Measurements from ENCODE around the gene GUCA2B.

GUCA2B gene

DNA sequence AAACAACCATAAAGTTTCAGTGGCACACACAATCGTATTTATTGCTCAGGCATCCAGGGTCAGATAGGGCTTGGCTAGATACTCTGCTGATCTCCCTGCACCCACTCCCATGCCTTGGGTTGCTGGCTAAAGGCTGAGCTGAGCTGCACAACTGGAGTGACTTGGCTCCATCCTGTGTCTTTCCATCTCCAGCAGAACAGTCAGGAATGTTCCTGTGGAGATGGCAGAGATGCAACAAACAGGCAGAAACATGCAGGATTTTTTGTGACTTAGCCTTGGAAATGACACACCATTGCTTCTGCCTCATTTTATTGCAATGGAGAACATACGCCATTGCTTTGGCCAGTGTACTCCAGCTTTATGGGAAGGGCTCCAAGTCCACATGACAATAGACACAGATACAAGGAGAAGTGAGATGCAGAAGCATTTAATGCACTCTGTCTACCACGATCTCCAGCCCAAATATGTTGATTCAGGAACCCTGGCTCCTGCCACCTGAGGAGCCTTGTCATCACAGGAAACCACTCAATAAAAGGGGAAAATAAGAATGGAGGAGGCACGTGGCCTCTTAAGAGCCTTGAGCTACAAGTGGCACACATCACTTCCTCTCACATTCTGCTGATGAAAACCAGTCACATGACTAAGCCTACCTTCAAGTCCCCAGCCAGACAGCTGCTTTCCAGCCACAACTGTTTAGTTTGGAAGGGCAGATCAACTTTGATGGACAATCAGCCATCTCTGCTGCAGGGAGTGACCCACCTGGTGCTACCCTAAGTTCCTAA, 10.1 kb upstream of the GUCA2B start:
- no peak for DNase-seq (ENCODE audit: low spot score)

DNA sequence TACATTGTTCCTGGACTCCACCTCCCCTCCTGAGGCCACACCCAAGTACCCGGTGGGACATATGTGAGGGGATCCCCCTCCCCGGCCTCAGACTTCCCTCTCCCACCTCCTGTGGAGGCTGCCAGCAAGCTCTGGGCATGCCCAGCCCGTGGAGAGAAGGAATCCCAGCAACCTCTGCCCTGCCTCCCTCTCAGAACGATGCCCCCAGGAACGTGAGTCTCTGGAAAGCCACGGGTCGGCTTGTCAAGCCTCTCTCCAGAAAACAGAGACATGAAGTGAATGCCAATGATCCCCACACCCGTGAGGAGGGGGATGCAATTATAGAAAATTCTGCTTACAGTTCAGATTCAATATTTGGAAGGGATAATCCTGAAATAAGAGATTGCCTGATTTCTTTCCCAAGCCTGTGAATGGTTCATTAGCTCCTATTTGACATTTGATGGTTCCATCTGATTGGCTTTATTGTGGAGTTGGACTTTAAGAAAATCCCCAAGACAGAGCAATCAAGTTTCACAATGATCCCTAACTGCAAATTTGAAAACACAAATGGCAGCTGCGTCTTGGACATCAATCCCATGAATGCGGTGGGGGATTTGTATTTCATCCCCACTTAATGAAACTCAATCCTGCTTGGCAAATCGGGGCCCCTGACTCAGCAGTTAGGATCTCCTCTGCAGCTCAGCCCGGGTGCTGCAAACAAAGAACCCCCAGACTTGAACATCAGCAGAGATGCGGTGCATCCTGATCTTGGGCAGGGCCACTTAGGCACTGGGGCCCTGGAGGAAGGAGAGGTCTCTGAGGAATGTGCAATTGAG, 9.1 kb upstream of the GUCA2B start:
- no peak for DNase-seq (ENCODE audit: low spot score)

DNA sequence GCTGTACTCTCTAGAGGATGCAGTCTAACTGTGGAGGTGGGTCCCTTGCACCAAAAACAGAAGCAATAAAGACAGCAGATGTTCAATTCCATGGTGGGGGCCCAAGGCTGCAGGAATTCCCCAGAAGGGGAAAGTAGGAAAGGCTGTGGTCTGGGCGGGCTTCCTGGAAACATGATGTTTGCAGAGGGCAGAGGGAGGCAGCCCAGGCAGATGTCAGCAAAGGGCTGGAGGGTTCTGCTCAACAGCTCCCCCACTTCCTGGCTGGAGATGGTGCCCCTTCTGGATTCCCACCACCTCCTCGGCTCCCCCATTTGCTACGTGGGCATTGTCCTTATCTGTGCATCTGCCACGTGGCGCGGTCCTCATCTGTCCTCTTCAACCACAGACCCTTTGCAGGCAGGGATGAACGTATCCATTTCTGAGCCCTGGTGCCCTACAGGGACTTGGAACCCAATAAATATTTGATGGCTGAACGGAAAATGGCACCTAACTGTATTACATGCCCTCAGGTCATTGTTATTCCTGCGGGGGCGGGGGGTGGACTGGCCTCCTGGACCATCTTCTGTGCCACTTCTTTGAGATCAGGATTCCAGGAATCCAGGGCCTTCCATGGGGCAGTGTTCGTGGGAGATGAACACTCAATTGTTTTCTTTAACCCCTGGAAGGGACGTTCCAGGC, 8.4 kb upstream of the GUCA2B start:
- DNase-seq (ENCODE audit: low spot score): no peak

DNA sequence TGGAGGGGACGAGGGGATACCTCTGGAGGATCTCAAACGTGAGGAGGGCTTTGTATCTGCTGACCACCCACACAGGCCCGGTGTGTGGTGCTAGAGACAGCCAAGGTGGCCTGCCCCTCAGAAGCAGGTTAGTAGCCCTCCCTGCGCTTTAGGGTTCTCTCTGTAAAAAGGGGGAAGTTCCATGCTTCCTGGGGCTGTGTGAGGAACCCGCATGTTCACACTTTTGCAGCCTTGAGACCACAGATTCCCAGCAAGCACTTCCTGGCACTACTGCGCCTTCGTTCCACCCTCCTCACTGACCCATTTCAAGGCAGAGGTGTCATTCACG, 7.9 kb upstream of the GUCA2B start:
- no peak for DNase-seq (ENCODE audit: low spot score)

DNA sequence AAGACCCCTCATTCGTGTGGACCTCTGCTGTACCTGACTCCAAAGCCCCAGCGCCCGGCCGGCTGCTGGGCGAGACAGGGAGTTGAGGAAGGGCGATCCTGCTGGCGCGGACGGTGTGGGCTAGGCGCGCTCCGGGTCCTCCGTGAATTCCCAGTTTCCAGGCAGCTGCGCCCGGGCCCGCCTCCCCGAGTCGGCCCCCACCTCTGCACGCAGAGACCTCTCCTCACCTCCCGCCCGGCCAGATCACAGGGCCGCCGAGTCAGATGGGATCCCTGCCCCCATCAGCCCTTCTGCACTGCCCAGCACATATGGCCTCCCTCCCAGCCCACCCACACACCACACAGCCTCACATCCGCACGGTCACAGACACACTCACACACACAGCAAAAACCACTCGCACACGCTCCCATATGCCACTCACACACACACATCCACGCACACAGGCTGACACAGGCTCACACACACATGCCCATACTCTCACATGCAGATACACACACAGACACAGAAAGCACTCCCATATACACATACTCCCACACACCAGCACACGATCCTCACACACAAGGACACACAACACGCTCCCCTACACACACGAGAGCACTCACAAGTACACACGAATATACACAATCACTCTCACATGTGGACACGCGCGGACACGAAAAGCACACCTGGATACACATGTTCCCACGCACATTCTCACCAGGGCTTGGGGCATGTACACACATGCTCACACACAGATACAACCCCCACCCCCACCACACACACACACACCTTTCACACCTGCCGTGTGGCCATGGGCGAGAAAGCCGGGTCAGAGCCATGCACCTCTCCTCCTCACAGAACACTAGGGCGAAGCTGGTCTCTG, 7.2 kb upstream of the GUCA2B start:
- DNase-seq (ENCODE audit: low spot score): no peak

DNA sequence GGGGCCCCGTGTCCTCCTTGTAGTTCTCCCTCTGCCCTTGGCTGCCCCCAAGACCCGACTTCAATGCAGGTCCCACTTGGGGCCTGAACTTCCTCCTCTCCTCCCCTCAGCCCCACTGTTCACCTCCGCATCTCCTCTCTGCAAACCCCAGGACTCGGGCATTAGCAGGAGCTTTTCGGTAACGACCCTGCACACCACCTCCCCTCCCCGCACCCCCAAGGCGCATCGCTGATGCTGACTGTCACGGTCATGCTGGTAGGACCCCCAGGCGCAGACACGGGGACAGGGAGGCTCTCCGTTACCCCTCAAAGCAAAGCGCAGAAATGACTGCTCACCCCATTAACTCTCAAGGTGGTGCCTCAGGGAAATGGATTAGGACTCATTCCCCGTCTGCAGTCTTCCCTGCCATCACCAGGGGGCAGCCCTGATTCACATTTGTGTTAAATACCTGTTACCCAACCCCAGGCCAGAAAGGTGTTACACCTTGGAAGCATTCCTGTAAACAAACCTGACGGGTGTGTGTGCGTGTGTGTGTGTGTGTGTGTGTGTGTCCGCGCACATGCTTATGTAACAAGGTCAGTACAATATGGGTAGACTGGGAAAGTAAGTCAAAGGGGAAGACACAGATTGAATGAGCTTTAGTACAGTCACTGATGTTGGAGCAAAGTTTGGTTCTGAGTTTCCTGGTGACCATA, 6.4 kb upstream of the GUCA2B start:
- DNase-seq (ENCODE audit: low spot score): peak; percentile 72

DNA sequence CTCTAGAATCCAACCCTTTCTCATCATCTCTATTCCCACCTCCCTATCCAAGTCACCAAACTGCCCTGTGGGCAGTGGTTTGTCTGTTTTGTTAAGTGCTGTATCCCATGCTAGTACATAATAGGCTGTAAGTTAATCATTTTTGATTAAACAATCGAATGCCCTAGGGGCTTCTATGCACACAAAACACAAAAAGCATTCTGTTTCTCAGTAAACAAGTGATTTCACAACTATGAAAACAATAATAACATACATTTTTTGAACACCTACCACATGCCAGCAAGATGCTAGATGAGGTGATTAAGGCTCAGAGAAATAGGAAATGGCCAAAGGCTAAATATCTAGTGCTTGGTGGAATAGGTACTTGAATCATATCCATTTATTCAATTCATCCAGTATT, 5.0 kb upstream of the GUCA2B start:
- DNase-seq (ENCODE audit: low spot score): no peak

DNA sequence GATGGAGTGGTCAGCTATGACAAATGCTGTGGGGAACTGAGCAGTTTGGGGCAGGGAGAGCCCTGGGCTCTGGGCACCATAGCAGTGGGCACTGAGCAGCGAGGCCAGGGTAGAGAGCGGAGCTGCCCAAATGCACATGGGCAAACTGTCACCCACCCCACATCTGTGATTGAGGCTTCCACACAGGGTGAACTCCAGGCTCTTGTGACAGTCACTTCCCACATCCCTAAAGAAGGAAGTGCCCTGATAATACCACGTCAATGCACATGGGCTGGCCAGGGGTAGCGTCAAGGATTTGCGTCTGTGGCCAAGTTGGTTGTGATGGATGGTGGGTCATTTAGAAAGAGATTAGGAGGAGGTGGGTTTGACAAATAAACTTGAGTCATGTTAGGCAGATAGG, 2.6 kb upstream of the GUCA2B start:
- no peak for DNase-seq (ENCODE audit: low spot score)

DNA sequence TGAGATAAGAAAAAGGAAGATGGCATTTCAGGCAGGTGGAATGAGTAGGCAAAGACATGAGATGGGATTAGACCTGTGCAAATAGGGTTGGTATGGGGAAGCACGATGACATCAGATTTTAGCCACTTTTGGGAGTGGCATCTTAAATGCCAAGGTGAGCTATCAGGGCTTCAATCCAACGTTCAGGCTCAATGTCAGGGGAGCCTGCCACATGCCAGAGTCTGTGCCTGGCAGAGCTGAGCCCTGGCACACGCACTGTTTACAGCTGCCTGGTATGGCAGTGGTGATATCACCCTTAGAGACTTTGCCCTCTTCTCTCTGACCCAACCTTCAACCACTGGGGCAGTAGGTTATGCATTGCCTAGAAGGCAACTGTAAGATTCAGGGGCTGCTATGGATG, 1.1 kb upstream of the GUCA2B start:
- DNase-seq (ENCODE audit: low spot score): no peak

DNA sequence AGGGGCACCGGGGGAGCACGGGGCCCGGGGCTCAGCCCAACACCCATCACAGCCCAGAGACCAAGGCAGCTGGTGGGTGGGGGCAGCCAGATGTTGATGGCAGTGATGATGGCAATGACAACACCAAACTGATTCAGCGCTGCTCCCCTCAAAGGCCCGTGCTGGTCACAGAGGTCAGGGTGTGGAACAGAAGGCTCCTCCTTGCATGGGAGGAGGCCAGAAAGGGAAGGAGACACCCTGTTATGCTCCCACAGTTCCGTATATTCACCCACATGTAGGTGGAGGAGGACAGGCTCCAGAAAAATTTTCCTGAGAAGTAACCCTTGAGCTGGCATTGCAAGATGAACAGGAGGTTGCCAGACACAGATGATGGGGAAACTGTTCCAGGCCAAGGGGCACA, 414 bp downstream of the GUCA2B start:
- DNase-seq (ENCODE audit: low spot score): no peak

DNA sequence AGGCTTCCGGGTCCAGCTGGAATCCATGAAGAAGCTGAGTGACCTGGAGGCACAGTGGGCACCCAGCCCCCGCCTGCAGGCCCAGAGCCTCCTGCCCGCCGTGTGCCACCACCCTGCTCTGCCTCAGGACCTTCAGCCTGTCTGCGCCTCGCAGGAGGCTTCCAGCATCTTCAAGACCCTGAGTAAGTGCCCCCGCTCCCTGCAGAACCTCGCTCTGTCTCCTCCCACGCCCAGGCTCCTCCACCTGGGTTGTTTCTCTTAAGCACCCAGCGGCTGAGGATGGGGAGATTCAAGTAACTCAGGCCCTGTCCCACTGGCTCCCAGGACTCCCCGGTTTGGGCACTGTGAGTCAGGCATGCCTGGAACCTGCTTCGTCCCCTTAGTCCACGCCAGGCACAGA, 1.5 kb downstream of the GUCA2B start:
- DNase-seq (ENCODE audit: low spot score): no peak

DNA sequence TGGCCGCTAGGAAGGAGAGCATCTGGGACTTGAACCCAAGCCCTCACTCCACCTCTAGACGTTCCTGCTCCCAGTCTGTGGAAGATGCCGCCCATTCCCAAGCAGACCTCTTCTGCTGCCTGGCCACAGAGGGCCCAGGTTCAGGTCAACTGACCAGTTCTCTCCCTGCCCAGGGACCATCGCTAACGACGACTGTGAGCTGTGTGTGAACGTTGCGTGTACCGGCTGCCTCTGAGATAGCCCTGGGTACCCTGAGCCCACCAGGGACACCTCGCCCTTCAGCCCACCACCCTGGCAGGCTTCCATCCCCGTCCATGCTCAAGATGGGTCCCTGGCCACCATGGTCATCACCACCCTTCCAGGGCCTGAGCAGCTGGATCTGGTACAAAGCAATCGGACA, 2.2 kb downstream of the GUCA2B start:
- no peak for DNase-seq (ENCODE audit: low spot score)

DNA sequence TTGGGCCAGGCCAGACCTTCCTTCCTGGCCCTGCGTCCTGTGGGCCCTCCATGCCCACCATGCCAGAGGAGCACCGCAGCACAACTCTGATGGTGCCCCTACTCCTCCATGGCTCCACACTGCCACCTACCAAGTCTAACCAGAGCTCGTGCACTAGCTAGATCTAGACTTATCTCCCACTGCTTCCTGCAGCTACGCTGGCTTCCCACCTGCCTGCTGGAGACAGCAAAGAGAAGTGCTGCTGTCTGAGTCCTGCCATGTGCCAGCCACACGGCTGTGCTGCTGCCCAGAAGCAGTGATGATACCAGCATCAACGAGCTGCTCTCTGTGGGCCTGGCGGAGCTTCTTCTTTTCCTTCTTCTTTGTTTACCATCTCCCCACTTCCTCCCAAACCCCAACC, 4.5 kb downstream of the GUCA2B start:
- DNase-seq (ENCODE audit: low spot score): no peak

DNA sequence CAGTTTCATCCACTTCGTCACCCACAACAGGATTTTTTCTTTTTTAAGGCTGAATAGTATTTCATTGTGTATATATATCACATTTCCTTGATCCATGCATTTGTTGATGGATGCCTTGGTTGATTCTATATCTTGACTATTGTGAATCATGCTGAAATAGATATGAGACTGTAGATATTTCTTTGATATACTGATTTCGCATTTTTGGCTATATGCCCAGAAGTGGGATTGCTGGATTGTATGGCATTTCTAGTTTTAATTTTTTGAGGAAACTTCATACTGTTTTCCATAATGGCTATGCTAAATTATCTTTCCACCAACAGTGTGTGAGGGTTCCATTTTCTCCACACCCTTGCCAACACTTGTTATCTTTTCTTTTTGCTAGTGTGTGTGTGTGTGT, 5.0 kb downstream of the GUCA2B start:
- DNase-seq (ENCODE audit: low spot score): no peak

DNA sequence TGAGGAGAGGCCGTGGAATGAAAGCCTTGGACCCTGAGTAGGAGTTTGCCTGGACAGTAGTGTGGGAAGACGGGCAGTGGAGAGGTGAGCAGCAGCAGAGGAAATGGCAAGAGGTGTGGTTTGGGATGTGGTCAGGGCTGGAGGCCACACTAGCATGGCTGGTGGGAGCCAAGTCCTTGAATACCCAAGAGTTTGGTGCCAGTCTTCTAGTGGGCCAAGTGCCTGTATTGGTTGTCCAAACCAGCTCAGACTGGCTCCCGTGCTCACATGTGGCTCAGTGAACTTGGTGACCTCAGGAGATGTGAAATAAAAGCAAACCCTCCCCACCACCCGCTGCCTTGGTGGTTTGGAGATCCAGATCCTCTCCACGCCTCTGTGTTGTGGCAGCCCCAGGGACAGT, 9.0 kb downstream of the GUCA2B start:
- no peak for DNase-seq (ENCODE audit: low spot score)

DNA sequence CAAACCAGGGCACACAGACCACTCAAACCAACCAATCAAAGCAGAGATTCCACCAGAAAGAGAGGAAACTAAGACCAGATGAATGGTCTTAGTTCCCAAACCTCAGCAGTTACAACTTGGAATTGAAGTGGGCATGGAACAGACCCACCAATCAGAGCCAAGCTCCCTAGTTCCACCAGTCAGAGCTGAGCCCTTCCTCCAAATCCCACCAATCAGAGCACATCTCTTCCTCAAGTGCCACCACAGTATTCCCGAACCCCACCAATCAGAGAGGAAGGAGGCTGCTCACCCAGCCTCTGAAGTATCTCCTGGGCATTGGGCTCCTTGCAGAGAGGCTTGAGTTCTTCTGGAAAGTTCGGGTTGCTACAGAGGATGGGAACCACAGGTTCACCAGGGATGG, 9.9 kb downstream of the GUCA2B start:
- DNase-seq (ENCODE audit: low spot score): no peak

DNA sequence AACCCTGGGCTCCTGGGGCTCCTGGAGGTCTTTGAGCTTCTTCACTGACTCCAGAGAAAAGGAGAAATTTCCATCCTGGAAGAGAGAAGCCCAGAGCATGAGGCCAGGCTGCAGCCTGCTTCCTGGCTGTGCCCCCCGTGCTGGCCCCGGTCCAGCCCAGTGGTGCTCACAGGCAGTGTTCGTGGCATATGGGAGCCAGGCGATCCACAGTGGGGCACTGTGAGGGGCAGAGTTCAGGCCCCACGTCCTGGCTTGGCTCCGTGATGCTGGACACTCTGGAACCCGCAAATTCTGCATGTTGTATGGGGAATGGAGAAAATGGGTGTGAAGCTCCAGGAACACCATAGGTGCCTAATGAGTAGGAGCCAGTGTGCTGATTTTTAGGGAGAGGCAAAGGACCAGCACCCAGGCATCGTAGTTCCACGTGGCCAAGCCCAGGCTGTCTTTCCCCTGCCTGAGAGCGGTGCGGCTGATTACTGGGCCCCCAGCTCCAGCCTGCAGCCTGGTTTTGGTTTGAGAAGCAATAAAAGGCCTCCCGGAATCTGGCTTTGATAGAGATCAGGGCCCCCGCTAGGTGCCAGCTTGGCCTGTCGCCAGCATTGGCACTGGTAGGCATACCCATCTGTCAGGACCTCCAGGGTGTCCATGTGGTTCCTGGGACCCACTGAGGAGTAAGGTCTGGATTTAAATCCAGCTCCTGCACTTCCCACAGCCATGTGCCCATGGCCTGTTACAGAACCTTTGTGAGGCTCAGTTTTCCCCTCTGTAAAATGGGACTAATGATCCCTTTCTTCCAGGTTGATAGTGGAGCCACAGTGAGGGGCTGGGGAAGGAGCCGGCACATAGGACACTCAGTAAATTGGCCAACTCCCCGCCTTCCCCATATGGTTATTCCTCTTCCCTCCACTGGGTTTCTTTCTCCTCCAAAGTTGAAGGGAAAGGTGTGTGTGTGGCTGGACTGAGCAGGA, 10.6 kb downstream of the GUCA2B start:
- no peak for DNase-seq (ENCODE audit: low spot score)

DNA sequence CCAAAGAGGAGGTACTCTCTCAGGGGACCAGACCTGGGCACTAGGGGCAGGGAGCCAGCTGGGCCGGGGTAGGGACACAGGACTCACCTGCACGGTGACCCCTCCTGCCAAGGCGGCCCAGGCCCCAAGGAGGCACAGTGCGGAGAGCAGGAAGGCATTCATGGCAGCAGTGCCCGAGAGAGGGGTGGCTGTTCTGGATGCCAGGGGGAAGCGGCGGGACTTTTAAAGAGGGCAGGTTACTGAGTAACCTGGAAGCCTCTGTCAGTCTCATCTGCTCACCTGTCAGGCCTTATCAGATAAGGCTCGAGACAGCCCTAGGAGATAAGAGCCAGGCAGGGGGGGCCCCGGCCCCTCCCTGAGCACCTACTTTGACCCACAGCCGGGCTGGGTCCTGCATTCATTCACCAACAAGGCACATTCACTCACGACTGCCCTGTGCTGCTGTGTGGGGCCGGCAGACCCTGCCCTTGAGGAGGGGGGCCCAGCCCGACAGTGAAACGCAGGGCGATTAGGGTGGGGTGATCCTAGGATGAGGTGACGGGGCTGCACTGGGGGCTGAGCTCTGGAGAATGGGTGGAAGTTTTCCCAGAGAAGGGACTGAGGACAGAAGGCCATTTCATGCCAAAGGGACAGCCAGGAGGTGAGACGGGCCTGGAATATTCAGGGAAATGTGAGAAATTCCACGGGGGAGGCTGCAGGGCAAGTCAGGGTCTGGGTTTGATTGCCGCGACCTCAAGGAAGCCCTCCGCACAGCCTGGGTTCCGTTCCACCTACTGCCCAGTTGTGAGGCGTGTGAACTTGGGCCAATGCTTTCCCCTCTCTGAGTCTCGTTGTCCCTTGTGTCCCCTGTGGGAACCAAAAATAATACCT, 11.6 kb downstream of the GUCA2B start, which contains the start of gene GUCA2A:
Gene GUCA2A, minus strand, starts transcription at position 195 of the 870 bp plus-strand sequence. Its CDS starts 33 bp downstream, at position 162.
- no peak for DNase-seq (ENCODE audit: low spot score)

DNA sequence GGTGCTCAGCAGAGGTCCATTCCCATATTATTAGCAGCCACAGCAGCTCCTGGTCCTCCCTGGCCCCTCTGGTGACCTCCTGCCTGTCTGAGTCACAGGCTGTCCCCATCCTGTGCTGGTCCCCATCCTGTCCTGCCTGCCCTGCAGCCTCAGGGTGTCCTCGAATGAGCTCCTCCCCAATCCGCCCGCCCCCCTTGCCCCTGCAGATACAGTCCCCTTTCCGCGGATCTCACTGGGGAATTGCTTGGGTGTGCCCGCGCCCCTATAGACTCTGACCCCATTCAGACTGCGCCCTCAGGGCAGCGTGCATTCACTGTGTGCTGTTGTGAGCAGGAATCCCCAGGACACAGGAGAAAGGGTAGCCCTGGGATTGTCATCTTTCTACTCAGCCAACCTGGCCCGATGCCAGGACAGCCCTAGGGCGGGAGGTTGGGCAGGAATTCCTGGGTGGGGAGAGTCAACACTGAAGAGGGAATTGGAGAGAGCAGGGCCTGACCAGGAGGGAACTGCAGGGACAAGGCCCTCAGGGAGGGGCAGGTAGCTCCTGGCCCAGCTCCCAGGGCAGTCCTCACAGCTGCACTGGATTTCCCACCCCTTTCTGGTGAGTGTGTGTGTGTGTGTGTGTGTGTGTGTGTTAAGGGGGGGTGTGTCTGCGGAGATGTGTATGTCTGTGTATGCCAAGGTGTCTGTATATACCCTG, 12.5 kb downstream of the GUCA2B start:
- DNase-seq (ENCODE audit: low spot score): no peak
